Bronchial epithelial cell (primary cell): ENCODE data around the gene CCR6. TPM values are rescaled to one million over a fixed set of nuclear protein-coding genes. Genes with fewer than 3 reads are reported as not detected.

Experiments
- DNase-seq: peaks from one replicate; pipeline ENCODE4 v3.0.0-alpha.2; 2010; ENCODE audit warnings: low read depth
- FAIRE-seq: peaks from 2 replicates; lab custom pipeline; 2011; peaks lifted over from hg19 to GRCh38; lab: Jason Lieb, UNC
- H3K27me3 ChIP-seq: 2 replicates; pipeline ENCODE4 v1.5.1; 2011; ENCODE audit warnings: low read length; ENCODE audit not compliant: control insufficient read depth, insufficient read depth
- H3K36me3 ChIP-seq: 2 replicates; pipeline ENCODE4 v1.5.1; 2011; ENCODE audit warnings: low read length; ENCODE audit not compliant: control insufficient read depth, insufficient read depth
- H3K4me3 ChIP-seq: 2 replicates; pipeline ENCODE4 v1.5.1; 2011; ENCODE audit warnings: mild to moderate bottlenecking, low read depth, low read length, control low read depth
- total RNA-seq: library from RNA; depleted of rRNA; stranded (reverse); fragments of >200 nt; gene quantifications from 2 replicates; pipeline ENCODE4 v1.2.1, GENCODE V29; 2014
- TF ChIP-seq, protein P1 (sequence below): IDR thresholded peaks from 2 replicates; pipeline ENCODE4 v1.5.1; 2011; ENCODE audit warnings: mild to moderate bottlenecking, moderate library complexity, low read length, control low read depth, inconsistent platforms; ENCODE audit not compliant: insufficient read depth, severe bottlenecking

CCR6 gene
- total RNA-seq, 1 donor from 2014 or later: not detected

DNA sequence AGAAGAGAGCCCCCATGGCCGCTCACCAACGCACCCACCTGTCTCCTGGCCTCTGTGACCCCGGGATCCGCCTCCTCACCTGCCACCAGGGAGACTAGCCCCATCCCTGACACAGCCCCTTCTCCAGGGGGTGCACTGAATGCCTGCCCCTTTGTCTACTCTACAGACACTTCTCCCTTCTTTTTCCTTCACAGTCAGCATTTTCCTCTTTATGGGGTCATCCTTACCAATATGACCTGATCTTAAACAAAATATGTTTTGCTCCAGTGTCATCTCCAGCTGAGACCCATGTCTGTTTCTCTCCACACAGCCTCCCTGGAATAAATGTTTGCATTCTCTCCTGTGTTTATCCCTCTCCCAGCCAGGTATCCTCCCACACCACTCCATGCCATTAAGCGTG, 14.6 kb upstream of the CCR6 start:
- DNase-seq (no peak), FAIRE-seq (no peak)
- no peaks in the 10 kb centered on the region for H3K27me3 ChIP-seq
- no peaks in the 10 kb centered on the region for H3K36me3 ChIP-seq
- H3K4me3 ChIP-seq: no peak overlapping the region
- TF ChIP-seq, protein P1, sequence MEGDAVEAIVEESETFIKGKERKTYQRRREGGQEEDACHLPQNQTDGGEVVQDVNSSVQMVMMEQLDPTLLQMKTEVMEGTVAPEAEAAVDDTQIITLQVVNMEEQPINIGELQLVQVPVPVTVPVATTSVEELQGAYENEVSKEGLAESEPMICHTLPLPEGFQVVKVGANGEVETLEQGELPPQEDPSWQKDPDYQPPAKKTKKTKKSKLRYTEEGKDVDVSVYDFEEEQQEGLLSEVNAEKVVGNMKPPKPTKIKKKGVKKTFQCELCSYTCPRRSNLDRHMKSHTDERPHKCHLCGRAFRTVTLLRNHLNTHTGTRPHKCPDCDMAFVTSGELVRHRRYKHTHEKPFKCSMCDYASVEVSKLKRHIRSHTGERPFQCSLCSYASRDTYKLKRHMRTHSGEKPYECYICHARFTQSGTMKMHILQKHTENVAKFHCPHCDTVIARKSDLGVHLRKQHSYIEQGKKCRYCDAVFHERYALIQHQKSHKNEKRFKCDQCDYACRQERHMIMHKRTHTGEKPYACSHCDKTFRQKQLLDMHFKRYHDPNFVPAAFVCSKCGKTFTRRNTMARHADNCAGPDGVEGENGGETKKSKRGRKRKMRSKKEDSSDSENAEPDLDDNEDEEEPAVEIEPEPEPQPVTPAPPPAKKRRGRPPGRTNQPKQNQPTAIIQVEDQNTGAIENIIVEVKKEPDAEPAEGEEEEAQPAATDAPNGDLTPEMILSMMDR: no peak

DNA sequence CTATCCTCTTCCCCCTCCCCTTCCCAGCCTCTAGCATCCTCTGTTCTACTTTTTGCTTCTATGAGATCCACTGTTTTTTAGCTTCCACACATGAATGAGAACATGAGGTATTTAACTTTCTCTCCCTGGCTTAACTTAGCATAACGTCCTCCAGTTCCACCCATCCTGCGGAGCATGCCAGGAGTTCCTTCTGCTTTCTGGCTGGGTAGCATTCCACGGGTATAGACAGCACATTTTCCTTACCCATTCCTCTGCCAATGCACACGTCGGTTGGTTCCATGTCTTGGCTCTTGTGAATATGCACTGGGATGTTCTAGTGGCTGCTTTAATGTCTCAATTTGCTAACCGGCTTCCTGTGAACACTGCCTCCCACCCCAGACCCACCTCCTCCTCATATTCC, 13.2 kb upstream of the CCR6 start:
- Histone ChIP-seq H3K4me3 (no peak overlapping the region), H3K36me3 (no peaks in the 10 kb centered on the region), H3K27me3 (no peaks in the 10 kb centered on the region)
- DNase-seq (no peak), FAIRE-seq (no peak)
- TF ChIP-seq, protein P1: no peak

GRCh38 chr6:167111597-167111996, 11.3 kb upstream of the CCR6 start:
- Histone ChIP-seq H3K4me3 (no peak overlapping the region), H3K36me3 (no peaks in the 10 kb centered on the region), H3K27me3 (no peaks in the 10 kb centered on the region)
- TF ChIP-seq, protein P1: no peak
- DNase-seq (no peak), FAIRE-seq (no peak)

DNA sequence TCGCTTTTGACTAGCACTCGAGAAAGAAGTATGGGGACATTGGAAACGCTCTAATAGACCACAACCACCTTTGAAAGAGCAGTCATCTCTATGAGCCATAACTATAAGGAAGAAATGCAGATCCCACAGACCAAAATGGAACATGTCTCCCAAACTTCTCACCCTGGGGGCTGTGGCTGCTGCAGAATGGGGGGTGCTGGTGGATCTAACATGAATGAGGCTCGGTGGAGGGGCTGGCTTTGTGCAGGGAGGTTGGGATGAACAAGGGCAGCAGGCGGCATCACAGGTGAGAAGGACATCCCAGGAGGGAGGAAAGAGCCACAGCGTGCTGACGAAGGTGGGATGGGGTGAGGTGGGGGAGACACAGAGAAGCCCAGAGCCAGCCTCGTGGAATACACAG, 10.5 kb upstream of the CCR6 start:
- H3K4me3 ChIP-seq: no peak overlapping the region
- TF ChIP-seq, protein P1: no peak
- H3K27me3 ChIP-seq: no peaks in the 10 kb centered on the region
- FAIRE-seq (no peak), DNase-seq (no peak)
- no peaks in the 10 kb centered on the region for H3K36me3 ChIP-seq

GRCh38 chr6:167113047-167113754, 9.7 kb upstream of the CCR6 start:
- FAIRE-seq (no peak), DNase-seq (no peak)
- H3K36me3 ChIP-seq: no peaks in the 10 kb centered on the region
- no peaks in the 10 kb centered on the region for H3K27me3 ChIP-seq
- TF ChIP-seq, protein P1: no peak
- no peak overlapping the region for H3K4me3 ChIP-seq
